H1 (cell line): Measurements from ENCODE around the gene PPP2R3B. TPM values are rescaled to one million over a fixed set of nuclear protein-coding genes. Genes with fewer than 3 reads are reported as not detected.

ENCODE experiments used
- BRCA1 ChIP-seq: IDR thresholded peaks from 2 replicates; pipeline ENCODE4 v1.6.1; 2012; ENCODE audit warnings: low read depth, low read length, improper control_type of control experiment
- CBX5 ChIP-seq: fragments of 300-800, 300-1000 bp; sonication (generic); IDR thresholded peaks from 2 replicates; pipeline ENCODE4 v1.7.1; 2016; ENCODE audit warnings: antibody characterized with exemption, low read length, low read depth
- polyA plus RNA-seq, 7 experiments: library from polyadenylated mRNA; depleted of rRNA in 3 of 7; stranded (reverse) in 5 of 7; unstranded in 2 of 7; fragments of >200 nt in 5 of 7; fragments of 200-250 nt in 2 of 7; gene quantifications; 1 replicate in 5 of 7; 2 replicates in 1 of 7; 4 replicates in 1 of 7; pipeline versions ENCODE4 v1.2.1 to v1.2.3, GENCODE V29; 2011 to 2013; ENCODE audit warnings: missing spikeins in 2 of 7, mixed read lengths in 2 of 7
- total RNA-seq: library from RNA; stranded (reverse); fragmentation: NEBNext Ultra II Directional; extraction: Animal tissue kit (Norgen Biotek cat#: 25700); gene quantifications from 2 replicates; pipeline ENCODE4 v1.2.1, GENCODE V29; 2021

PPP2R3B gene
- total and polyA plus RNA-seq, 2 of the 8 experiments (the other 6 are each of a cell fraction or from before 2014, with no cell fraction given), result 47.6 to 86.7 TPM

DNA sequence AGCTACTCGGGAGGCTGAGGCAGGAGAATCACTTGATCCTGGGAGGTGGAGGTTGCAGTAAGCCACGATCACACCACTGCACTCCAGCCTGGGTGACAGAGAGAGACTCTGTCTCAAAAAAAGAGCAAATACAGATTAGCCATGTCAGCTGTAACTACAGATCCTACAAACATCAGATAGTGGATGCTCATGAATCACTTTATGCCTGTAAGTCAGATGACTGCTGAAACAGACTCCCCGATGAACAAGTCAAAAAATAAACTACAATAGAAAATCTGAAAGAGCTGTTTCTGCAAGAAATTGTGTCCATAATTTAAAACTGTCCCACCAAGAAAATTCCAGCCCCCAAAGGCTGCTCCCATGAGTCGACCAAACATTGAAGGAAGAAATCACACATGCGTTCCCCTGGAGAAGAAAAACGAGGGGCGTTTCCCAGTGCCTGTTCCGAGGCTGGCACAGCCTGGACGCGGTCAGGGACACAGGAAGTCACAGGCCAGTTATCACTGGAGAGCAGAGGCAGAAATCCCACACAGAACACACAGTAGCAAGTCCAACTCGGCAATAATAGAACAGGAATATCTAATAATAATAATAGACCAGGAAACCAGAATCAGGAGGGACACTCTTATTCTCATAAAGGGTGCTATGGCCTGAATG, 38.1 kb downstream of the PPP2R3B start (continued):
- TF ChIP-seq CBX5, result no peak
- no peak for TF ChIP-seq BRCA1
